Activated naive CD8-positive, alpha-beta T cell treated with anti-CD3 and anti-CD28 coated beads, Interleukin-2, amount 10 ng/mL, durations not matched to agents 7 days and 5 days (primary cell): ENCODE results near the gene RASAL2. TPM values are rescaled to one million over a fixed set of nuclear protein-coding genes. Genes with fewer than 3 reads are reported as not detected.
"Not testable (repeated sequence)": the region's sequence is repeated elsewhere in the genome, so short reads cannot be mapped to it uniquely, and the experiment has no call there.

Experiments
- ATAC-seq: fragments of 150-1000 bp; cut with Tn5 transposase; one replicate; pipeline ENCODE4 v1.10.0; 2021; ENCODE audit warnings: low read depth, moderate library complexity
- POLR2A ChIA-PET: fragments of 350-600 bp; sonication (Branson Sonifier 250); formaldehyde crosslinking; loops from one replicate; lab custom pipeline; 2021; ENCODE audit warnings: antibody characterized with exemption; lab: Charles Lee
- DNase-seq: peaks from one replicate; pipeline ENCODE4 v3.0.0; 2021
- H3K27ac Mint-ChIP-seq: one replicate; pipeline ENCODE4 v1.8.0; 2022; ENCODE audit warnings: mild to moderate bottlenecking, mixed read lengths
- H3K27me3 Mint-ChIP-seq: one replicate; pipeline ENCODE4 v1.8.0; 2022; ENCODE audit warnings: mild to moderate bottlenecking, moderate library complexity, mixed read lengths
- H3K36me3 Mint-ChIP-seq: one replicate; pipeline ENCODE4 v1.8.0; 2021; ENCODE audit warnings: mild to moderate bottlenecking, mixed read lengths
- H3K4me1 Mint-ChIP-seq: one replicate; pipeline ENCODE4 v1.8.0; 2021; ENCODE audit warnings: mixed read lengths
- H3K4me3 Mint-ChIP-seq: one replicate; pipeline ENCODE4 v1.8.0; 2022; ENCODE audit warnings: mild to moderate bottlenecking, moderate library complexity, mixed read lengths
- H3K9me3 Mint-ChIP-seq: one replicate; pipeline ENCODE4 v1.8.0; 2021; ENCODE audit warnings: mixed read lengths
- total RNA-seq, 2 experiments: library from RNA; stranded (reverse); gene quantifications; one replicate each; pipeline ENCODE4 v1.2.3, GENCODE V29; 2021

The RASAL2 gene
- total RNA-seq, 2 experiments from 2014 or later = 0.06 to 0.11 TPM

DNA sequence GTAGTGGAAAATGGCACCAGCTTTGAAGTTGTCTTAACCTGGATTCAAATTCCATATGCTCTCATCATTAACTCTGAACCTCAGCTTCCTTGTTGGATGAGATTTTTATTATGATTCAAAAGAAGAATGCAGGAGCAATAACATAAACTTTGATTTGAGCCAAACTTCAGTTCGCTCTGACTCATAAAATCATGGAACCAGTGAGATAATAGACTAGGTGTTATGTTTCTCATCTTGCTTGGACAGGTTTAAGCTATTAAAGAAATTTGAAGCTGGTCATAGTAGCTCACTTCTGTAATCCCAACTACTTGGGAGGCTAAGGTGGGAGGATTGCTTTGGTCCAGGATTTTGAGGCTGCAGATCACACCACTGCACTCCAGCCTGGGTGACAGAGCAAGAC, 230.1 kb downstream of the RASAL2 start:
- no peak for ATAC-seq
- H3K27ac Mint-ChIP-seq = no peak overlapping the region
- no peak for DNase-seq
- H3K27me3 Mint-ChIP-seq = peaks cover 4% of the 10 kb centered on the region
- H3K36me3 Mint-ChIP-seq = no peaks in the 10 kb centered on the region
- no peaks in the 10 kb centered on the region for H3K9me3 Mint-ChIP-seq
- POLR2A ChIA-PET = no interaction called here
- H3K4me1 Mint-ChIP-seq = no peaks in the 10 kb centered on the region
- H3K4me3 Mint-ChIP-seq = no peak overlapping the region

DNA sequence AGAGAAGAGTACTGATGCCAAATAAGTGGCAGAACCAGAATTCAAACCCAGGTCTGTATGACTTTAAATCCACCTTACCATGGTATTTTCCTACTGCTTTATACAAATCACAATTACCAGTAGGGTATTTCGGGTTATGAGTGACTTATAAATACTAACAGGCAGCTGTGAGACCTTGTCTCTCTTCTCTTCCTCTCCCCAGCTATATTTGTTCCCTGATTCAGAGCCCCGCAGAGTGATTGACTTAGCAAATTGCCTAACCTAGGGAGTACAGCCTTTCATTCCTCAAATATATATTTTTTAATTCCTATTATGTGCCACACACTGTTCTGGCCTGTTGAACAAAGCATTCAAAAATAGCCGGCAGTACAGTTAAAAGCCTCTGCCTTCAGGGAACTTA, 234.8 kb downstream of the RASAL2 start:
- H3K27me3 Mint-ChIP-seq = peaks cover 5% of the 10 kb centered on the region
- POLR2A ChIA-PET = no interaction called here

DNA sequence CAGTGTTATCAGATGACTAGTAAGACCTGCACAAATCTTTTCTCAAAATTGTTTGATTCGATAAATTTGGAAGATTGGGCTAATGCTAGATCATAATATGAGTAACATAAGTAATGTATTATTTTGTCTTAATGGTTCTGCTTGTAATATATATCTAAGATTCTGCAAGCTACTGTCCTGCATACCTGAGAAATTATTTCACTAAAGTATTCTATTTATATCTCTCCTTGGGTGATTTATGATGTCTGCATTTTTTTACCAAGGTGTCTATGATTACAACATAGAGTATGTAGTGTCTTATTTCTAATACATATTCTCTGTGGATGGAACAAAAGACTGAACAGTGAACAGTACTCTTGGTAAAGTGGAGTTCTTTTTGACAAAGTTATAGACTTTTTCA, 236.2 kb downstream of the RASAL2 start:
- Mint-ChIP-seq H3K4me1 (no peaks in the 10 kb centered on the region), H3K27me3 (peaks cover 5% of the 10 kb centered on the region), H3K4me3 (no peak overlapping the region), H3K9me3 (no peaks in the 10 kb centered on the region), H3K27ac (no peak overlapping the region), H3K36me3 (no peaks in the 10 kb centered on the region)
- no peak for ATAC-seq
- POLR2A ChIA-PET = no interaction called here
- no peak for DNase-seq

More for the DNA sequence above, 234.8 kb downstream of the RASAL2 start:
- no peaks in the 10 kb centered on the region for H3K36me3 Mint-ChIP-seq
- H3K27ac Mint-ChIP-seq = no peak overlapping the region
- no peak for ATAC-seq
- no peaks in the 10 kb centered on the region for H3K4me1 Mint-ChIP-seq
- H3K4me3 Mint-ChIP-seq = no peak overlapping the region
- no peaks in the 10 kb centered on the region for H3K9me3 Mint-ChIP-seq
- no peak for DNase-seq

GRCh38 chr1:178330848-178331497, 237.1 kb downstream of the RASAL2 start:
- no peaks in the 10 kb centered on the region for H3K36me3 Mint-ChIP-seq

GRCh38 chr1:178335426-178335825, 241.5 kb downstream of the RASAL2 start:
- Mint-ChIP-seq H3K36me3 (no peaks in the 10 kb centered on the region), H3K4me3 (no peak overlapping the region), H3K27me3 (no peaks in the 10 kb centered on the region), H3K4me1 (no peaks in the 10 kb centered on the region), H3K9me3 (no peaks in the 10 kb centered on the region), H3K27ac (no peak overlapping the region)
- ATAC-seq (no peak), DNase-seq (no peak)
- POLR2A ChIA-PET = no interaction called here

More at GRCh38 chr1:178330848-178331497, 237.1 kb downstream of the RASAL2 start:
- H3K4me3 Mint-ChIP-seq = no peak overlapping the region
- no peaks in the 10 kb centered on the region for H3K9me3 Mint-ChIP-seq
- H3K27me3 Mint-ChIP-seq = peaks cover 5% of the 10 kb centered on the region
- H3K27ac Mint-ChIP-seq = no peak overlapping the region
- no peaks in the 10 kb centered on the region for H3K4me1 Mint-ChIP-seq
- POLR2A ChIA-PET = no interaction called here
- ATAC-seq (no peak), DNase-seq (no peak)

- POLR2A ChIA-PET = no interaction called here
- Mint-ChIP-seq H3K36me3 (no peaks in the 10 kb centered on the region), H3K4me1 (no peaks in the 10 kb centered on the region), H3K27ac (no peak overlapping the region), H3K27me3 (no peaks in the 10 kb centered on the region), H3K9me3 (no peaks in the 10 kb centered on the region), H3K4me3 (no peak overlapping the region)
- no peak for ATAC-seq
- no peak for DNase-seq
Observed at GRCh38 chr1:178337091-178337706, 243.3 kb downstream of the RASAL2 start.

GRCh38 chr1:178339834-178340233, 245.9 kb downstream of the RASAL2 start:
- H3K27ac Mint-ChIP-seq = no peak overlapping the region
- no peaks in the 10 kb centered on the region for H3K36me3 Mint-ChIP-seq

GRCh38 chr1:178341261-178341956, 247.5 kb downstream of the RASAL2 start:
- no peaks in the 10 kb centered on the region for H3K4me1 Mint-ChIP-seq
- no peak for ATAC-seq
- POLR2A ChIA-PET = no interaction called here
- DNase-seq = no peak
- no peaks in the 10 kb centered on the region for H3K27me3 Mint-ChIP-seq
- no peak overlapping the region for H3K27ac Mint-ChIP-seq
- no peaks in the 10 kb centered on the region for H3K9me3 Mint-ChIP-seq
- no peaks in the 10 kb centered on the region for H3K36me3 Mint-ChIP-seq
- H3K4me3 Mint-ChIP-seq = no peak overlapping the region

More at GRCh38 chr1:178339834-178340233, 245.9 kb downstream of the RASAL2 start:
- Mint-ChIP-seq H3K4me1 (no peaks in the 10 kb centered on the region), H3K4me3 (no peak overlapping the region), H3K27me3 (no peaks in the 10 kb centered on the region), H3K9me3 (no peaks in the 10 kb centered on the region)
- POLR2A ChIA-PET = no interaction called here
- no peak for DNase-seq
- no peak for ATAC-seq

DNA sequence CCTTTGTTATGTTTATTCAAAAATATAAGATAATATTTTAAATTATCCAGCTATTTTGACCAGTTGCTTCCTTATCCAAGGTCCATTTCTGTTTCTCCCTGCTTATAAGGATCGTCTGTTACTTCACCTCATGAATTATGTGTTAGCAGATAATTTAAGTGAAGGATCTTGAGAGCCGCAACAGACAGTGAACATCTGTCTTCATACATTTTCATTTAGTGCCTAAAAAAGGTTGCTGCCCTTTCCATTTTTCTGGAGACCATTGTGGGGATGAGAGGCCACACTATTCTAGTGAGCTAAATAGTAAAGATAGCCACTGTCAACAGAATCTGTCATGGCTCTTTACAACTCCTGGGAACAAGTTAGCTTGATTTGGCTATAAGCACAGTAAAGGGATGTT, 248.8 kb downstream of the RASAL2 start:
- Mint-ChIP-seq H3K9me3 (no peaks in the 10 kb centered on the region), H3K27ac (no peak overlapping the region), H3K4me3 (no peak overlapping the region), H3K36me3 (no peaks in the 10 kb centered on the region), H3K4me1 (no peaks in the 10 kb centered on the region), H3K27me3 (no peaks in the 10 kb centered on the region)
- ATAC-seq (no peak), DNase-seq (no peak)
- POLR2A ChIA-PET = no interaction called here

- Mint-ChIP-seq H3K4me1 (no peaks in the 10 kb centered on the region), H3K27me3 (no peaks in the 10 kb centered on the region), H3K9me3 (no peaks in the 10 kb centered on the region), H3K4me3 (no peak overlapping the region), H3K36me3 (no peaks in the 10 kb centered on the region), H3K27ac (no peak overlapping the region)
- ATAC-seq (no peak), DNase-seq (no peak)
- POLR2A ChIA-PET = no interaction called here
Observed at GRCh38 chr1:178344513-178345091, 250.7 kb downstream of the RASAL2 start.

- no peak for DNase-seq
- POLR2A ChIA-PET = no interaction called here
- Mint-ChIP-seq H3K27me3 (no peaks in the 10 kb centered on the region), H3K4me3 (no peak overlapping the region), H3K36me3 (no peaks in the 10 kb centered on the region), H3K4me1 (no peaks in the 10 kb centered on the region), H3K27ac (no peak overlapping the region), H3K9me3 (peaks cover 1% of the 10 kb centered on the region)
- no peak for ATAC-seq
Observed at GRCh38 chr1:178345238-178345637, 251.3 kb downstream of the RASAL2 start.

DNA sequence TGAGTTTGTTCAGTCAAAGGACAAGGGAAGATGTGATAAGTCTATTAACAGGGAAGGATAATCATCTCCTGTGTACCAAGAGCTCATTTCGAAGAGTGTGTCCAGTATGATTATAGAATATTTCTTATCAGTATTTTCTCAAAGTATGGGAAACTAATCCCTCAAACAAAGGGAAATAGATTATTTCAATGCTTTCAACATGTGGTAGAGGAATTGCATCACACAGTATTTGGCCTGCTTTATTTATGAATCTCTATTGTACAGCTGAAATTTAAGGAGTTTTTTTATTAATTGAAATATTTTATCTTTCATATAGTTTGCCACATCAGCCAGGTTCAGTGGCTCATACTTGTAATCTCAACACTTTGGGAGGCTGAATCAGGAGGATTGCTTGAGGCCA, 251.9 kb downstream of the RASAL2 start:
- no peak for DNase-seq
- Mint-ChIP-seq H3K36me3 (no peaks in the 10 kb centered on the region), H3K9me3 (peaks cover 1% of the 10 kb centered on the region), H3K27ac (no peak overlapping the region), H3K4me3 (no peak overlapping the region), H3K27me3 (no peaks in the 10 kb centered on the region), H3K4me1 (no peaks in the 10 kb centered on the region)
- POLR2A ChIA-PET = no interaction called here
- no peak for ATAC-seq

GRCh38 chr1:178349801-178350200, 255.9 kb downstream of the RASAL2 start:
- Mint-ChIP-seq H3K27me3 (no peaks in the 10 kb centered on the region), H3K4me3 (no peak overlapping the region), H3K36me3 (no peaks in the 10 kb centered on the region), H3K27ac (no peak overlapping the region), H3K4me1 (no peaks in the 10 kb centered on the region), H3K9me3 (peaks cover 3% of the 10 kb centered on the region)
- ATAC-seq (no peak), DNase-seq (no peak)
- POLR2A ChIA-PET = no interaction called here

GRCh38 chr1:178351911-178352310, 258.0 kb downstream of the RASAL2 start:
- ATAC-seq, DNase-seq, H3K36me3 Mint-ChIP-seq, H3K4me3 Mint-ChIP-seq, H3K9me3 Mint-ChIP-seq, H3K27me3 Mint-ChIP-seq, POLR2A ChIA-PET, H3K27ac Mint-ChIP-seq, H3K4me1 Mint-ChIP-seq: not testable (repeated sequence)
